ENCODE data around the gene IPO9. TPM values are rescaled to one million over a fixed set of nuclear protein-coding genes. Genes with fewer than 3 reads are reported as not detected.

IPO9 gene
- total and polyA plus RNA-seq, 10 of the 15 experiments (the other 5 are each of a cell fraction or from before 2014, with no cell fraction given): 19.1 to 77.3 (median 34.1) TPM

GRCh38 chr1:201893431-201893830, 64.5 kb downstream of the IPO9 start:
- intact Hi-C loops (cut with micrococcal nuclease; ENCODE audit: unreplicated experiment) (no loop called here), in situ Hi-C loops (cut with MboI) (loop anchor here (5.0 kb wide), 2 partner anchors 79 to 229 kb away; partner anchors contain the start of gene GPR37L1)
- no peak overlapping the region for H3K9ac ChIP-seq (ENCODE audit: control insufficient read depth, insufficient read depth, low read length)
- H4K20me1 ChIP-seq (ENCODE audit: control insufficient read depth, insufficient read depth): no peaks in the 10 kb centered on the region
- DNase-seq (ENCODE audit: low read depth, low spot score) (no peak), ATAC-seq (no peak), FAIRE-seq (no peak)
- no peak overlapping the region for H3K4me2 ChIP-seq (ENCODE audit: control insufficient read depth, insufficient read depth)
- no peaks in the 10 kb centered on the region; a peak in 1 of 4 replicates for H3K36me3 ChIP-seq (ENCODE audit: control insufficient read depth in 2 of 2, insufficient read depth in 2 of 2, low read length in 1 of 2)
- no peak overlapping the region for H3K4me3 ChIP-seq
- ChIA-PET RAD21 (ENCODE audit: unreplicated experiment) (no interaction called here), SMC1A (ENCODE audit: uncharacterized antibody, unreplicated experiment) (interaction anchor here (1.3 to 4.9 kb wide), 3 partner anchors 10 to 238 kb away, joined by 3 to 68 read pairs (median 4); no protein-coding TSS in a partner anchor), POLR2A (no interaction called here), CTCF (interaction anchor here (1.1 to 10.2 kb wide), 5 partner anchors 13 to 242 kb away, joined by 3 to 233 read pairs (median 57); no protein-coding TSS in a partner anchor)
- H3K9me3 ChIP-seq (replicated peaks; ENCODE audit: control insufficient read depth, insufficient read depth, low read length): no peaks in the 10 kb centered on the region
- no TSS peak for BruUV-seq (replicated peaks)
- WGBS (ENCODE audit: insufficient coverage, insufficient replicate concordance, low lambda C conversion rate, missing lambda C conversion rate): 12% methylated on average over 3 of the region's 3 CpGs
- no peaks in the 10 kb centered on the region for H3K4me1 ChIP-seq (ENCODE audit: control insufficient read depth, insufficient read depth, low read length)
- no peak overlapping the region for H3K27ac ChIP-seq (ENCODE audit: control insufficient read depth, insufficient read depth)
- peaks cover 2 to 7% of the 10 kb centered on the region in 2 experiments; a peak in 3 of 4 replicates for H3K27me3 ChIP-seq (replicated peaks in 1 of 2; ENCODE audit: control insufficient read depth in 2 of 2, insufficient read depth in 2 of 2, low read length in 1 of 2)
- no peak overlapping the region for H2AFZ ChIP-seq (ENCODE audit: control insufficient read depth, low read depth, low read length)
- H3K79me2 ChIP-seq (ENCODE audit: control insufficient read depth, insufficient read depth, low read length): no peaks in the 10 kb centered on the region
- TF ChIP-seq RBBP5 (conservative IDR thresholded peaks at IDR 0.05) (no peak), FOXM1 (IDR thresholded peaks at IDR 0.05; ENCODE audit: low read depth, low read length) (no peak), MAX (IDR thresholded peaks at IDR 0.05; ENCODE audit: low read depth, low read length) (no peak), EP300 (IDR thresholded peaks at IDR 0.05; ENCODE audit: borderline replicate concordance in 1 of 2, control insufficient read depth in 1 of 2, low read depth in 2 of 2, low read length in 2 of 2) (no peak), ZBTB4 (CRISPR knock-in tag; IDR thresholded peaks at IDR 0.05) (no peak), NFIC (IDR thresholded peaks at IDR 0.05; ENCODE audit: low read depth, low read length) (no peak), RAD21 (IDR thresholded peaks at IDR 0.05; ENCODE audit: insufficient read depth, low read depth, low read length) (no peak), NR2C2 (IDR thresholded peaks at IDR 0.05; ENCODE audit: borderline replicate concordance, control insufficient read depth, insufficient read length, low read depth) (no peak), PML (IDR thresholded peaks at IDR 0.05; ENCODE audit: low read length) (no peak), ZBTB11 (CRISPR knock-in tag; IDR thresholded peaks at IDR 0.05) (no peak), USF1 (IDR thresholded peaks at IDR 0.05; ENCODE audit: borderline replicate concordance, extremely low read length, insufficient read depth, low read depth, low read length) (no peak), SMC3 (IDR thresholded peaks at IDR 0.05; ENCODE audit: borderline replicate concordance, low read length) (no peak), POLR2AphosphoS2 (IDR thresholded peaks at IDR 0.05; ENCODE audit: low read depth, low read length) (no peak)

Measured in GM12878 (cell line).